HepG2 (cell line): ENCODE data around the gene NABP1. TPM values are rescaled to one million over a fixed set of nuclear protein-coding genes. Genes with fewer than 3 reads are reported as not detected.

Experiments
- ARNT ChIP-seq: fragments of 450-650 bp; IDR thresholded peaks from 2 replicates; pipeline ENCODE4 v1.6.1; 2017
- HNRNPLL ChIP-seq: fragments of 200-400 bp; formaldehyde crosslinking; IDR thresholded peaks from 2 replicates; pipeline ENCODE4 v1.6.1; 2017; ENCODE audit warnings: mild to moderate bottlenecking, low read depth, low read length; ENCODE audit not compliant: poor library complexity, severe bottlenecking
- MAF1 ChIP-seq: sonication (generic); formaldehyde crosslinking; IDR thresholded peaks from 2 replicates; pipeline ENCODE4 v1.5.0; 2020; ENCODE audit warnings: missing genetic modification reagents, borderline replicate concordance
- NR3C1 ChIP-seq: sonication (generic); formaldehyde crosslinking; IDR thresholded peaks from 2 replicates; pipeline ENCODE4 v1.4.0; 2020; ENCODE audit warnings: missing genetic modification reagents
- NRL ChIP-seq: sonication (generic); formaldehyde crosslinking; IDR thresholded peaks from 2 replicates; pipeline ENCODE4 v1.5.0; 2020; ENCODE audit warnings: missing genetic modification reagents, mild to moderate bottlenecking, moderate library complexity, borderline replicate concordance
- SMAD3 ChIP-seq: sonication (generic); formaldehyde crosslinking; IDR thresholded peaks from 2 replicates; pipeline ENCODE4 v1.4.0; 2020; ENCODE audit warnings: missing genetic modification reagents
- SRF ChIP-seq: IDR thresholded peaks from 2 replicates; pipeline ENCODE4 v1.6.1; 2011; ENCODE audit warnings: mild to moderate bottlenecking, low read depth, low read length, moderate library complexity
- TIGD3 ChIP-seq: sonication (generic); formaldehyde crosslinking; IDR thresholded peaks from 2 replicates; pipeline ENCODE4 v1.5.1; 2020; ENCODE audit warnings: mild to moderate bottlenecking, missing genetic modification reagents, borderline replicate concordance
- ZBTB38 ChIP-seq: sonication (generic); formaldehyde crosslinking; IDR thresholded peaks from 2 replicates; pipeline ENCODE4 v1.5.1; 2020; ENCODE audit warnings: mild to moderate bottlenecking, missing genetic modification reagents
- ZBTB8A ChIP-seq: sonication (generic); formaldehyde crosslinking; IDR thresholded peaks from 2 replicates; pipeline ENCODE4 v1.4.0; 2020; ENCODE audit warnings: mild to moderate bottlenecking, low read depth, missing genetic modification reagents, borderline replicate concordance
- ZHX2 ChIP-seq, 2 experiments: sonication (generic) in 1 of 2; formaldehyde crosslinking in 1 of 2; IDR thresholded peaks; 2 replicates each; pipeline versions ENCODE4 v1.6.1 to v1.9.0; 2014 to 2022; ENCODE audit warnings: antibody characterized with exemption in 1 of 2, borderline replicate concordance in 1 of 2, inconsistent platforms in 1 of 2, low read depth in 1 of 2, missing genetic modification reagents in 1 of 2
- ZMYM2 ChIP-seq: sonication (generic); formaldehyde crosslinking; IDR thresholded peaks from 2 replicates; pipeline ENCODE4 v1.8.0; 2022; ENCODE audit warnings: mild to moderate bottlenecking, missing genetic modification reagents
- ZMYM4 ChIP-seq: sonication (generic); formaldehyde crosslinking; IDR thresholded peaks from 2 replicates; pipeline ENCODE4 v1.8.1; 2023; ENCODE audit warnings: mild to moderate bottlenecking, missing genetic modification reagents
- ZNF280D ChIP-seq: sonication (generic); formaldehyde crosslinking; IDR thresholded peaks from 2 replicates; pipeline ENCODE4 v1.5.1; 2020; ENCODE audit warnings: mild to moderate bottlenecking, missing genetic modification reagents
- ZNF746 ChIP-seq: sonication (generic); formaldehyde crosslinking; IDR thresholded peaks from 2 replicates; pipeline ENCODE4 v1.8.0; 2022; ENCODE audit warnings: mild to moderate bottlenecking, missing genetic modification reagents
- ZSCAN20 ChIP-seq: sonication (generic); formaldehyde crosslinking; IDR thresholded peaks from 2 replicates; pipeline ENCODE4 v1.4.0; 2020; ENCODE audit warnings: missing genetic modification reagents, mild to moderate bottlenecking, borderline replicate concordance
- polyA plus RNA-seq, 8 experiments: library from polyadenylated mRNA; depleted of rRNA in 3 of 8; stranded (reverse) in 7 of 8; unstranded in 1 of 8; fragments of >200 nt; fragmentation: Illumina TruSeq in 4 of 8; extraction: Trizol in 4 of 8; gene quantifications; 2 replicates each; pipeline versions ENCODE4 v1.2.1 to v1.2.3, GENCODE V29; 2011 to 2016; ENCODE audit warnings: low read depth in 4 of 8, missing spikeins in 1 of 8, mixed read lengths in 1 of 8; ENCODE audit not compliant: insufficient read depth in 1 of 8
- total RNA-seq, 5 experiments: library from RNA; depleted of rRNA; stranded (reverse); fragments of >200 nt; fragmentation: Illumina TruSeq; extraction: Trizol; gene quantifications; 2 replicates each; pipeline ENCODE4 v1.2.3, GENCODE V29; 2016; ENCODE audit warnings: low read depth in 1 of 5
- TF ChIP-seq, protein P1 (sequence below): sonication (generic); formaldehyde crosslinking; IDR thresholded peaks from 2 replicates; pipeline ENCODE4 v1.8.1; 2022; ENCODE audit warnings: mild to moderate bottlenecking, missing genetic modification reagents

The NABP1 gene
- total and polyA plus RNA-seq, 2 of the 13 experiments (the other 11 are each of a cell fraction or from before 2014, with no cell fraction given): 14.9 to 19.8 TPM

DNA sequence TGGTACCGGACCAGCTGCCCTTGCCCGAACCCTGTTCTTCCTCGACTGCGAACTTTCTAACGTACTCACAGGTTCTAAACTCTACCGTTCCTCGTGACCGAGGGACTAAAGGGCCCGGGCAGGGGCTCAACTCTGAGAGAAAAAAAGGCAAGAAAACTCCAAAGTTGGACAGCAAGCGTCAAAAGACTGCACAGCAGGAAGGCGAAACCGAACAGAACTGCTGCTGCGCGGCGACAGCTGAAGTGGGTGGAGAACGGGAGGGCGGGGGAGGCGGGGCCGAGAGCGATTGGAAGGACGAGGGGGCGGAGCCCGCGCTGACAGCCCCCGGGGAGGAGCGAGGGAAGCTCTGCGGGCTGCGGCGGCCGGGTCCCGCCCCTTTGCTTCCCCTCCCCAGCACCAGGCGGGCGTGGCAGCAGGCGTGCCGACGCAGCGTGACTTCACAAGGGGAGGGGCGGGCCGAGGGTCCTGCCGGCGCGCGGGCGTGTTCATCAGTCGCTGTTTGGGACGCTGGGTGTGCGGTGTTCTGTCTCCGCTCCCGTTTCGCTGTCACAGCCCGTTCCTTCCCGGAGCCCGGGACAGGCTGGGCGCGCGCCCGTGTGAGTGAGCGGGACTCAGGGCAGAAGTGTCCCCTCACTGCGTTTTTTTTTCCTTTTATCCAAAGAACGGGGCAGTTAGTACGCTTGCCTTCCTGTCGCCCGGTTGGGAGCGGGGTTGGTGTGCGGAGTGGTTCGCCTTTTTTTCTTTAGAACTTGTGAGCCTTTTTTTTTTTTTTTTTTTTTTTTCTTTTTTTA, at the start of gene NABP1 (continued):
- TF ChIP-seq ZHX2 (IDR thresholded peaks at IDR 0.05; ENCODE audit: low read depth) (peak; percentile 42; the same call in 1 of the 2 replicates), ZHX2 (CRISPR knock-in tag; IDR thresholded peaks at IDR 0.05; ENCODE audit: borderline replicate concordance) (peak; percentile 61; the same call in 1 of the 2 replicates), ZMYM2 (peak; percentile 53; the same call in 1 of the 2 replicates), ZBTB8A (CRISPR knock-in tag) (no peak; the same call in 1 of the 2 replicates), MAF1 (CRISPR knock-in tag) (peak; percentile 92), ZNF280D (CRISPR knock-in tag) (no peak), ARNT (no peak), ZNF746 (CRISPR knock-in tag) (peak; percentile 64), ZSCAN20 (CRISPR knock-in tag) (peak; percentile 49; the same call in 1 of the 2 replicates), HNRNPLL (peak; percentile 74), SRF (no peak), ZMYM4 (peak; percentile 87), NR3C1 (CRISPR knock-in tag) (no peak), ZBTB38 (CRISPR knock-in tag) (peak; percentile 89), SMAD3 (peak; percentile 95), TIGD3 (CRISPR knock-in tag) (peak; percentile 42; the same call in 1 of the 2 replicates), NRL (CRISPR knock-in tag) (peak; percentile 92)
- TF ChIP-seq, protein P1, sequence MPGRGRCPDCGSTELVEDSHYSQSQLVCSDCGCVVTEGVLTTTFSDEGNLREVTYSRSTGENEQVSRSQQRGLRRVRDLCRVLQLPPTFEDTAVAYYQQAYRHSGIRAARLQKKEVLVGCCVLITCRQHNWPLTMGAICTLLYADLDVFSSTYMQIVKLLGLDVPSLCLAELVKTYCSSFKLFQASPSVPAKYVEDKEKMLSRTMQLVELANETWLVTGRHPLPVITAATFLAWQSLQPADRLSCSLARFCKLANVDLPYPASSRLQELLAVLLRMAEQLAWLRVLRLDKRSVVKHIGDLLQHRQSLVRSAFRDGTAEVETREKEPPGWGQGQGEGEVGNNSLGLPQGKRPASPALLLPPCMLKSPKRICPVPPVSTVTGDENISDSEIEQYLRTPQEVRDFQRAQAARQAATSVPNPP: no peak
